Measurements from ENCODE around the gene MYO1H.

GRCh38 chr12:109305547-109305946 lies 42.2 kb upstream of the MYO1H start:
- TF ChIP-seq CTCF (IDR thresholded peaks at IDR 0.05 in 8 of 11, conservative IDR thresholded peaks at IDR 0.05 in 3 of 11): no peak
- TF ChIP-seq POLR2AphosphoS5 (IDR thresholded peaks at IDR 0.05): no peak
- no peak for TF ChIP-seq POLR2A (IDR thresholded peaks at IDR 0.05)

All from spleen (tissue), 7 donors.